ENCODE results near the gene GLOD4. TPM values are rescaled to one million over a fixed set of nuclear protein-coding genes. Genes with fewer than 3 reads are reported as not detected.
A peak's percentile ranks its signal among the peaks of the same experiment; 100 is the strongest.

The GLOD4 gene
- total RNA-seq, 1 experiment from 2014 or later, result 33.8 TPM

GRCh38 chr17:740240-741017, 41.7 kb downstream of the GLOD4 start:
- Histone ChIP-seq H3K9me2 (replicated peaks; ENCODE audit: low read length) (no peaks in the 10 kb centered on the region), H3K27ac (ENCODE audit: low read length) (no peak overlapping the region), H3K4me2 (ENCODE audit: low read length) (no peak overlapping the region), H4K20me1 (ENCODE audit: low read length) (peaks cover 3% of the 10 kb centered on the region; the same call in 1 of the 2 replicates), H3K79me2 (ENCODE audit: low read length) (peaks cover 48% of the 10 kb centered on the region), H2AFZ (ENCODE audit: low read length) (no peak overlapping the region), H3K4me3 (ENCODE audit: low read length) (no peak overlapping the region), H3K9ac (ENCODE audit: low read length) (no peak overlapping the region), H3K9me3 (ENCODE audit: low read length) (no peaks in the 10 kb centered on the region), H3K27me3 (ENCODE audit: low read length) (no peaks in the 10 kb centered on the region), H3K4me1 (ENCODE audit: insufficient read depth, low read length) (no peaks in the 10 kb centered on the region), H3K36me3 (ENCODE audit: low read depth, low read length) (peaks cover 28% of the 10 kb centered on the region), H3F3A (ENCODE audit: low read length, unreplicated experiment) (peaks cover 4% of the 10 kb centered on the region)
- POLR2A ChIA-PET (ENCODE audit: unreplicated experiment), result no interaction called here
- DNase-seq (no peak), ATAC-seq (no peak)
- CTCF ChIA-PET, result no interaction called here
- TF ChIP-seq, protein P1, sequence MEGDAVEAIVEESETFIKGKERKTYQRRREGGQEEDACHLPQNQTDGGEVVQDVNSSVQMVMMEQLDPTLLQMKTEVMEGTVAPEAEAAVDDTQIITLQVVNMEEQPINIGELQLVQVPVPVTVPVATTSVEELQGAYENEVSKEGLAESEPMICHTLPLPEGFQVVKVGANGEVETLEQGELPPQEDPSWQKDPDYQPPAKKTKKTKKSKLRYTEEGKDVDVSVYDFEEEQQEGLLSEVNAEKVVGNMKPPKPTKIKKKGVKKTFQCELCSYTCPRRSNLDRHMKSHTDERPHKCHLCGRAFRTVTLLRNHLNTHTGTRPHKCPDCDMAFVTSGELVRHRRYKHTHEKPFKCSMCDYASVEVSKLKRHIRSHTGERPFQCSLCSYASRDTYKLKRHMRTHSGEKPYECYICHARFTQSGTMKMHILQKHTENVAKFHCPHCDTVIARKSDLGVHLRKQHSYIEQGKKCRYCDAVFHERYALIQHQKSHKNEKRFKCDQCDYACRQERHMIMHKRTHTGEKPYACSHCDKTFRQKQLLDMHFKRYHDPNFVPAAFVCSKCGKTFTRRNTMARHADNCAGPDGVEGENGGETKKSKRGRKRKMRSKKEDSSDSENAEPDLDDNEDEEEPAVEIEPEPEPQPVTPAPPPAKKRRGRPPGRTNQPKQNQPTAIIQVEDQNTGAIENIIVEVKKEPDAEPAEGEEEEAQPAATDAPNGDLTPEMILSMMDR (conservative IDR thresholded peaks at IDR 0.05; ENCODE audit: low read depth, low read length), result no peak
- TF ChIP-seq EZH2 (IDR thresholded peaks at IDR 0.05; ENCODE audit: low read length, unreplicated experiment) (no peak), EZH2phosphoT487 (IDR thresholded peaks at IDR 0.05; ENCODE audit: borderline replicate concordance, low read length) (no peak)
- intact Hi-C loops (cut with micrococcal nuclease), result no loop called here
- BruUV-seq (replicated peaks), result no TSS peak

DNA sequence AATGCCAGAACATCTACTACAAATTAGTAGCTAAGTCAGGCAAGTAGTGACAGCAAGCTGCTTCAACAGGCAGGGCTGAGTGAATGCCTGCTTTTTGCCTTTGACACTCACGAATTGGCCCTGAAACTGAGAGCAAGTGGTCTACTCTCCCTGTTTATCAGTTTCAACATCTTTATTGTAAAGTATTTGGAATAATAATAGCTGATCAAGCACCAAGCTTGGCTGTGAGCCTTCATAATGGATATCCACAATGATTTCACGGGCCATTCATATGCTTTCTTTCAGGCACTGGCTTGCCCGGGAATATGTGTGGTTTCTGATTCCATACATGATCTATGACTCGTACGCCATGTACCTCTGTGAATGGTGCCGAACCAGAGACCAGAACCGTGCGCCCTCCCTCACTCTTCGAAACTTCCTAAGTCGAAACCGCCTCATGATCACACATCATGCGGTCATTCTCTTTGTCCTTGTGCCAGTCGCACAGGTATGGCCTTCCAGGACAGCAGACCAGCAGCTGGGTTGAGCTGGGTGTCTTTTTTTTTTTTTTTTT, 44.4 kb downstream of the GLOD4 start:
- Histone ChIP-seq H3F3A (ENCODE audit: low read length, unreplicated experiment) (peaks cover 1% of the 10 kb centered on the region), H3K9me3 (ENCODE audit: low read length) (no peaks in the 10 kb centered on the region), H3K27me3 (ENCODE audit: low read length) (no peaks in the 10 kb centered on the region), H3K4me2 (ENCODE audit: low read length) (no peak overlapping the region), H3K36me3 (ENCODE audit: low read depth, low read length) (peaks cover 11% of the 10 kb centered on the region), H3K27ac (ENCODE audit: low read length) (no peak overlapping the region), H4K20me1 (ENCODE audit: low read length) (no peaks in the 10 kb centered on the region), H3K4me3 (ENCODE audit: low read length) (no peak overlapping the region), H3K9ac (ENCODE audit: low read length) (no peak overlapping the region), H3K79me2 (ENCODE audit: low read length) (peaks cover 48% of the 10 kb centered on the region), H3K9me2 (replicated peaks; ENCODE audit: low read length) (no peaks in the 10 kb centered on the region), H2AFZ (ENCODE audit: low read length) (no peak overlapping the region), H3K4me1 (ENCODE audit: insufficient read depth, low read length) (peaks cover 11% of the 10 kb centered on the region)
- ATAC-seq, result no peak
- TF ChIP-seq, protein P1 (conservative IDR thresholded peaks at IDR 0.05; ENCODE audit: low read depth, low read length), result no peak
- TF ChIP-seq EZH2phosphoT487 (IDR thresholded peaks at IDR 0.05; ENCODE audit: borderline replicate concordance, low read length) (no peak), EZH2 (IDR thresholded peaks at IDR 0.05; ENCODE audit: low read length, unreplicated experiment) (no peak)
- intact Hi-C loops (cut with micrococcal nuclease), result no loop called here
- CTCF ChIA-PET, result no interaction called here
- DNase-seq, result no peak
- POLR2A ChIA-PET (ENCODE audit: unreplicated experiment), result no interaction called here
- no TSS peak for BruUV-seq (replicated peaks)

DNA sequence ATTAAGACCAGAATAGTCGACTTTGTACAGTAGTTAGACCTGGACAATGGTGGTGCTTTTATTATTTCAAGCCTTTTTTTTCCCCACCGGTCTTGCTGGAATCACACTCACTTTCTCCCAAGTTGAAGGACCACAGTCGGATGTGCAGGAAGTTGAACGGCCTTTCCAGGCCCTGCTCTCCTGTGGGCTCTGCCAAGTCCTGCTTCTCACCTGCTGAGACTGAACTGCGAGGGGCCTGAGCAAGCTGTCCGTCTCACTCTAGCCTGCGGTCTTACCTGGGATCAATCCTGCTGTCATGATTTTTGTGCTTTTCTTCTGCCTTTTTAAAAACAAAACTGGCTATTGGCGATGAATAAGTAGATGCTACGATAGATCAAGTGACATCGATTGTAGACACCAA, 48.3 kb downstream of the GLOD4 start:
- no peak overlapping the region for H3K27ac ChIP-seq (ENCODE audit: low read length)

More for the DNA sequence above, 48.3 kb downstream of the GLOD4 start:
- CTCF ChIA-PET, result no interaction called here
- no TSS peak for BruUV-seq (replicated peaks)
- Histone ChIP-seq H3K79me2 (ENCODE audit: low read length) (peaks cover 47% of the 10 kb centered on the region), H3K27me3 (ENCODE audit: low read length) (no peaks in the 10 kb centered on the region), H3F3A (ENCODE audit: low read length, unreplicated experiment) (no peaks in the 10 kb centered on the region), H3K4me1 (ENCODE audit: insufficient read depth, low read length) (peaks cover 29% of the 10 kb centered on the region), H3K9me3 (ENCODE audit: low read length) (no peaks in the 10 kb centered on the region), H3K36me3 (ENCODE audit: low read depth, low read length) (no peaks in the 10 kb centered on the region; the same call in 1 of the 2 replicates), H3K4me3 (ENCODE audit: low read length) (peak overlapping the region; percentile 90), H2AFZ (ENCODE audit: low read length) (0 out of 2 replicates have a peak overlapping the region, but pooled peaks have one; percentile 69), H3K9me2 (replicated peaks; ENCODE audit: low read length) (no peaks in the 10 kb centered on the region), H3K9ac (ENCODE audit: low read length) (peak overlapping the region; percentile 82), H3K4me2 (ENCODE audit: low read length) (peak overlapping the region; percentile 80), H4K20me1 (ENCODE audit: low read length) (no peaks in the 10 kb centered on the region)
- ATAC-seq (no peak), DNase-seq (no peak)
- intact Hi-C loops (cut with micrococcal nuclease), result no loop called here
- POLR2A ChIA-PET (ENCODE audit: unreplicated experiment), result interaction anchor here (0.6 kb wide), 1 partner anchor 18 kb away, joined by 4 read pairs; no protein-coding TSS in a partner anchor
- TF ChIP-seq EZH2 (IDR thresholded peaks at IDR 0.05; ENCODE audit: low read length, unreplicated experiment) (no peak), EZH2phosphoT487 (IDR thresholded peaks at IDR 0.05; ENCODE audit: borderline replicate concordance, low read length) (no peak)
- TF ChIP-seq, protein P1 (conservative IDR thresholded peaks at IDR 0.05; ENCODE audit: low read depth, low read length), result no peak
